T-cell (primary cell): ENCODE measurements around the gene CCNJL. TPM values are rescaled to one million over a fixed set of nuclear protein-coding genes. Genes with fewer than 3 reads are reported as not detected.

Experiments used
- ATAC-seq, 4 experiments: fragments of 200-7000 bp in 3 of 4; fragments of 150-1000 bp in 1 of 4; cut with Tn5 transposase; replicated peaks in 1 of 4; 1 replicate in 3 of 4; 2 replicates in 1 of 4; pipeline ENCODE4 v1.10.0; 2021; ENCODE audit warnings: moderate library complexity in 3 of 4, mild to moderate bottlenecking in 2 of 4, moderate number of reproducible peaks in 1 of 4
- CTCF ChIA-PET, 2 donors: fragments of 300-600 bp; sonication (Branson Sonifier 250); formaldehyde crosslinking; loops; one replicate each; lab custom pipeline; 2022; ENCODE audit warnings: antibody characterized with exemption in 2 of 2; lab: Charles Lee
- POLR2A ChIA-PET, 2 donors: fragments of 300-600 bp; sonication (Branson Sonifier 250); formaldehyde crosslinking; loops; one replicate each; lab custom pipeline; 2022; ENCODE audit warnings: antibody characterized with exemption in 2 of 2; lab: Charles Lee
- DNase-seq, 35 experiments: peaks; one replicate each; pipeline versions ENCODE4 v3.0.0 to v3.0.0-alpha.2; 2013 to 2023
- H3K27ac ChIP-seq: one replicate; pipeline ENCODE4 v1.5.1; 2013; ENCODE audit warnings: low read length
- H3K27me3 ChIP-seq, 2 experiments: replicated peaks in 1 of 2; 1 replicate in 1 of 2; 2 replicates in 1 of 2; pipeline versions ENCODE4 v1.6.1 to v1.7.0; 2013; ENCODE audit warnings: low read length in 1 of 2, mixed read lengths in 1 of 2; ENCODE audit not compliant: control insufficient read depth in 2 of 2, insufficient read depth in 2 of 2; ENCODE audit errors: extremely low read depth in 1 of 2
- H3K36me3 ChIP-seq, 2 donors: 1 replicate in 1 of 2; 2 replicates in 1 of 2; pipeline versions ENCODE4 v1.6.1 to v1.7.0; 2013; ENCODE audit warnings: low read length in 1 of 2; ENCODE audit not compliant: control insufficient read depth in 2 of 2, insufficient read depth in 1 of 2; ENCODE audit errors: extremely low read depth in 1 of 2
- H3K4me1 ChIP-seq, 2 experiments: 1 replicate in 1 of 2; 2 replicates in 1 of 2; pipeline versions ENCODE4 v1.6.1 to v1.7.0; 2013; ENCODE audit warnings: low read length in 2 of 2, mixed read lengths in 1 of 2; ENCODE audit not compliant: insufficient read depth in 2 of 2, control insufficient read depth in 1 of 2; ENCODE audit errors: extremely low read depth in 1 of 2
- H3K4me3 ChIP-seq, 2 donors: 1 replicate in 1 of 2; 2 replicates in 1 of 2; pipeline versions ENCODE4 v1.5.1 to v1.7.0; 2013; ENCODE audit warnings: mild to moderate bottlenecking in 2 of 2, low read length in 1 of 2, moderate library complexity in 1 of 2; ENCODE audit not compliant: control insufficient read depth in 1 of 2; ENCODE audit errors: extremely low read depth in 1 of 2
- H3K9me3 ChIP-seq: 2 replicates; pipeline ENCODE4 v1.7.0; 2013
- H3K27ac Mint-ChIP-seq, 2 donors: one replicate each; pipeline ENCODE4 v1.8.0; 2020 to 2021; ENCODE audit warnings: mild to moderate bottlenecking in 2 of 2, mixed read lengths in 2 of 2
- H3K27me3 Mint-ChIP-seq, 2 donors: one replicate each; pipeline ENCODE4 v1.8.0; 2021 to 2022; ENCODE audit warnings: mixed read lengths in 2 of 2
- H3K36me3 Mint-ChIP-seq: one replicate; pipeline ENCODE4 v1.8.0; 2021; ENCODE audit warnings: mixed read lengths
- H3K4me1 Mint-ChIP-seq, 3 donors: one replicate each; pipeline ENCODE4 v1.8.0; 2020 to 2022; ENCODE audit warnings: mixed read lengths in 3 of 3, mild to moderate bottlenecking in 1 of 3
- H3K4me3 Mint-ChIP-seq, 3 donors: one replicate each; pipeline ENCODE4 v1.8.0; 2020 to 2022; ENCODE audit warnings: mild to moderate bottlenecking in 3 of 3, mixed read lengths in 3 of 3, moderate library complexity in 3 of 3
- H3K9me3 Mint-ChIP-seq, 3 donors: one replicate each; pipeline ENCODE4 v1.8.0; 2020 to 2022; ENCODE audit warnings: mixed read lengths in 3 of 3
- WGBS: methylation state at CpG from one replicate; pipeline ENCODE4 v1.1.5; 2013; ENCODE audit warnings: missing lambda C conversion rate; ENCODE audit not compliant: insufficient coverage; 5-methylcytosine and 5-hydroxymethylcytosine counted together
- total RNA-seq, 35 experiments: library from RNA in 6 of 35; stranded (reverse) in 6 of 35; fragments of 120-200 nt in 1 of 35; gene quantifications; one replicate each; pipeline versions ENCODE4 v1.2.1 to v1.2.4 and lab custom pipeline; 2013 to 2026

CCNJL gene
- total RNA-seq, 5 donors from 2014 or later (not counting 1 experiment from before 2014, with no cell fraction given), result 0.33 to 0.41 (median 0.35) TPM; not detected in 2

DNA sequence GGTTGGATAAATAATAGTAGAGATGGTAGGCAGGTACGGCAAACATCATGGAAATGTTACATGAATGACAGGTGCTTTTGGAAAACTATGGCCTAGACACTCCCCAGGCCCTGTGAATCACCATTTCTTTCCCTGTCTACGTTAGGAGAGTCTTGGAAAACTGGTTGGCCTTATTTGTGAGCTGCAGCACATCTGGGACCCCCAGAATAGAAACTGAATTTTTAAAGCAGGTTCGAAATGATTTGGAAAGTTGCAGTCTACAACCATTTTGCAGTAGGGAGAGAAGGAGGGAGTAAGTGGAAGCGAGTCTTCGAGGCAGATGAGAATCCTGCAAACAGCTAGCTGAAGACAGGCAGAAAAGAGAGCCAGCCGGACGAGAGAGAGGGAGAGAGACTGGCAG, 45.0 kb upstream of the CCNJL start:
- Histone ChIP-seq H3K9me3 (no peaks in the 10 kb centered on the region), H3K4me1 (no peaks in the 10 kb centered on the region), H3K36me3 (no peaks in the 10 kb centered on the region), H3K4me3 (no peak overlapping the region), H3K27me3 (no peaks in the 10 kb centered on the region), H3K27ac (no peak overlapping the region)
- ATAC-seq (no peak), DNase-seq (no peak)
- Mint-ChIP-seq H3K4me1 (peaks cover 0 to 5% (median 0%) of the 10 kb centered on the region in 3 donors), H3K4me3 (no peak overlapping the region), H3K27me3 (peaks cover 7 to 10% of the 10 kb centered on the region in 2 donors), H3K36me3 (no peaks in the 10 kb centered on the region), H3K9me3 (no peaks in the 10 kb centered on the region), H3K27ac (no peak overlapping the region)
- ChIA-PET CTCF (no interaction called here), POLR2A (no interaction called here)
- WGBS, result 57% methylated on average over 6 of the region's 7 CpGs

DNA sequence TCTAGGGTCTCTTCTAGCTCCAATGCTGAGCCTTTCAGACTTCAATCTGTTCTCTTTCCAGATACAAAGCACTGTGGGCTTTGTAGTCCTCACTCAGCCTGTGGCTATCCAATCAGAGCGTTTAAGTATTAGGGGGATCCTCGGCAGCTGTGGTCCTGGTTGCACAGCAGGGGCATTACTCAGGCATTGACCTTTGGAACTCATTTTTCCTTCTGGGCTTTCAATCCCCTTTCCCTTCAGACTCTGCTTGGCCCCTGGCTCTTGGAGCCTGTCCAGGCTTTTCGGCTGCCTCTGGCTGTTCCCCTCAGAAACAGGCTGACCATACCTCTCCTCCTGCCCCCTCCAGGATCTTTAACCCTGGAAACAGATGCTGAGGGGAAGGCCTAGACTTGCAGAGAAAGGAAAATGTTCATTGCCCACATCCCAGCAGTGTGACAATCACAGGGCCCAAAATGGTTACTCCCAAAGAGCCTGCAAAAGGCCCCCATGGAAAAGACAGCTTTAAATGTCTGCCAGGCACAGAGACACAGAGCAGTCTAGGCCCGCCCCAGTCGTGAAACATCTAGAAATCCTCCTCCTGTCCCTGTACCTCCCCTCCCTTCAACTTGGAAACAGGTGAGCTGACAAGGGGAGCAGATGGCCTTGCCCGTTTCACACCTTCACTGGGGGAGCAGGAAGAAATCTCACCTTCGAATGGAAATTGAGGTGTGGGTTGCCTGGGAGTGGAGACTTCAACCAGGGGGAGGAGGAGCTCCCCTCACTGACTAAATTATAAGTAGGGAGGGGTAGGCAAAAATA, 44.4 kb upstream of the CCNJL start:
- H3K36me3 ChIP-seq, result no peaks in the 10 kb centered on the region
- ATAC-seq, result no peak
- H3K4me1 Mint-ChIP-seq, result peaks cover 0 to 5% (median 0%) of the 10 kb centered on the region in 3 donors
- WGBS, result 96% methylated on average over 3 of the region's 7 CpGs
- no peaks in the 10 kb centered on the region for H3K4me1 ChIP-seq
- DNase-seq, result no peak
- no peaks in the 10 kb centered on the region for H3K9me3 ChIP-seq
- no peaks in the 10 kb centered on the region for H3K27me3 ChIP-seq
- no peak overlapping the region for H3K27ac ChIP-seq
- no peaks in the 10 kb centered on the region for H3K9me3 Mint-ChIP-seq
- no peak overlapping the region for H3K4me3 ChIP-seq
- H3K36me3 Mint-ChIP-seq, result no peaks in the 10 kb centered on the region
- no peak overlapping the region for H3K27ac Mint-ChIP-seq
- no peak overlapping the region for H3K4me3 Mint-ChIP-seq
- H3K27me3 Mint-ChIP-seq, result peaks cover 7 to 10% of the 10 kb centered on the region in 2 donors
- ChIA-PET POLR2A (no interaction called here), CTCF (no interaction called here)

DNA sequence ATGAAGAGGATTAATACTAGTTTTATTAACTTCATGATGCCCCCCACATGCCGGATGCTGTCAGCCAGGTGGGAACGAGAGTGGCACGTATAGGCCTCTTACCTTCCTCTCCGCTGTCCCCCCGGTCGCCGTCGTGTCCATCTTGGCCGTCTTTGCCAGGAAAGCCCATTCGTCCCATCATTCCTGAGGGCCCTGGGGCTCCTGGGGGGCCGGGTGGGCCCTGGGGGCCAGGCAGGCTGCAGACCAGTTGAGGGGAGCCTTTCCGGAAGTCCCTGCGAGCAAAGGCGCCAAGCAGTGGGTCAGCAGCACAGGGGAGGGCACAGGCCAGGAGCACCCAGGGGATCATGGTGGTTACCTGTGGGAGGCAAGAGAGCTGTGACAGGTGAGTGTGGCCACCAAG, 42.3 kb upstream of the CCNJL start:
- H3K36me3 ChIP-seq, result no peaks in the 10 kb centered on the region
- ChIA-PET CTCF (no interaction called here), POLR2A (no interaction called here)
- no peaks in the 10 kb centered on the region for H3K9me3 ChIP-seq
- no peaks in the 10 kb centered on the region for H3K27me3 ChIP-seq
- Mint-ChIP-seq H3K27ac (no peak overlapping the region), H3K36me3 (no peaks in the 10 kb centered on the region), H3K27me3 (peaks cover 0 to 7% of the 10 kb centered on the region in 2 donors), H3K4me1 (no peaks in the 10 kb centered on the region), H3K4me3 (no peak overlapping the region), H3K9me3 (no peaks in the 10 kb centered on the region)
- WGBS, result 89% methylated on average over 14 of the region's 14 CpGs
- no peak for DNase-seq
- no peaks in the 10 kb centered on the region for H3K4me1 ChIP-seq
- no peak for ATAC-seq
- H3K27ac ChIP-seq, result no peak overlapping the region
- no peak overlapping the region for H3K4me3 ChIP-seq

DNA sequence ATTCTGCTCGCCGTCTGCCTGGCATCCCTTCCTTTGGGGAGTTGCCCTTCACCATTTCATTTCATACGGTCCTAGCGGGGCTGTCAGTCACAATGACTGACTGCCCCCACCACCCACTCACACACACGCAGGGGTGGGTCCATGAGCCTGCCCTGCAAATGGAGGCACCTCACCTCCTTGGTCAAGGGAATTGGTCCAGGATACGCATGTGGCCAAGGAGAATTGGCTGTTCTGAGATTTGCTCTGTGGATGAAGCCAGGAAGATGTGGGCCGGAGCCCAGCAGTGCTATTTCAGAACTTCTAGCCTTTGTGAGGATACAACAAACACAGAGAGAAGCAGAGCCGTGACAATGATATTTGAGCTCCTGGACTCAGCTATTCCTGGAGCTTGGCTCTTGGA, 41.0 kb upstream of the CCNJL start:
- no peak overlapping the region for H3K27ac ChIP-seq
- ChIA-PET CTCF (interaction anchor here in 1 of 2 donors (0.7 kb wide), 1 partner anchor 20 kb away, joined by 6 read pairs; no protein-coding TSS in a partner anchor), POLR2A (no interaction called here)
- H3K27me3 Mint-ChIP-seq, result peaks cover 0 to 7% of the 10 kb centered on the region in 2 donors
- no peaks in the 10 kb centered on the region for H3K36me3 ChIP-seq
- no peak overlapping the region for H3K4me3 ChIP-seq
- no peak overlapping the region for H3K4me3 Mint-ChIP-seq
- H3K36me3 Mint-ChIP-seq, result no peaks in the 10 kb centered on the region
- ATAC-seq (no peak), DNase-seq (no peak)
- 90% methylated on average over 7 of the region's 8 CpGs for WGBS
- H3K4me1 Mint-ChIP-seq, result no peaks in the 10 kb centered on the region
- H3K9me3 Mint-ChIP-seq, result no peaks in the 10 kb centered on the region
- H3K27me3 ChIP-seq, result peaks cover 0 to 4% of the 10 kb centered on the region in 2 experiments
- no peaks in the 10 kb centered on the region for H3K4me1 ChIP-seq
- no peaks in the 10 kb centered on the region for H3K9me3 ChIP-seq
- no peak overlapping the region for H3K27ac Mint-ChIP-seq

DNA sequence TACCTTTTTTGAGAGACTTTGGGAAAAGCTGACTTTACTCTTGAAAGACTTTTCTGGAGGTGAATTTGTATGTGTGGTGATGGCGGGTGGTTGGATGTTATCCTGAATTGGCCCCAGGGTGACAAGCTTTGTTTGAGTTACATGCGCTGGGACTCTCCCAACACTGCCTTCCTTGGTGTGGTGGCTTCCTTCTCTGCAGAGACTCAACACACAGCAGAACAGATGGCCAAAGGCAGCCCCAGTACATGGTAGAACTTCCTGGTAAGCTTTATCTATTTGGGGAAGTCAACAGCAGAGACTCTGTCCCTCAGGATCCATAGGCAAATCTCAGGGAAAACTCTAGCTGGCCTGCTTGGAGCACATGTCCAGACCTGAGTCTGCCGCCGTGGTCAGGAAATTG, 39.9 kb upstream of the CCNJL start:
- no CpG with 5 or more reads among the region's 4 CpGs for WGBS
- Histone ChIP-seq H3K27ac (no peak overlapping the region), H3K4me1 (no peaks in the 10 kb centered on the region), H3K27me3 (peaks cover 0 to 4% of the 10 kb centered on the region in 2 experiments), H3K9me3 (no peaks in the 10 kb centered on the region), H3K4me3 (no peak overlapping the region), H3K36me3 (no peaks in the 10 kb centered on the region)
- POLR2A ChIA-PET, result interaction anchor here in 1 of 2 donors (0.5 kb wide), 1 partner anchor 271 kb away, joined by 4 read pairs; no protein-coding TSS in a partner anchor
- Mint-ChIP-seq H3K36me3 (no peaks in the 10 kb centered on the region), H3K27me3 (peaks cover 0 to 7% of the 10 kb centered on the region in 2 donors), H3K4me1 (no peaks in the 10 kb centered on the region), H3K4me3 (no peak overlapping the region), H3K27ac (no peak overlapping the region), H3K9me3 (no peaks in the 10 kb centered on the region)
- no peak for ATAC-seq
- CTCF ChIA-PET, result interaction anchor here in 1 of 2 donors (0.7 to 1.3 kb wide), 3 partner anchors 9 to 153 kb away, joined by 3 to 10 read pairs (median 4); no protein-coding TSS in a partner anchor
- DNase-seq, result no peak

DNA sequence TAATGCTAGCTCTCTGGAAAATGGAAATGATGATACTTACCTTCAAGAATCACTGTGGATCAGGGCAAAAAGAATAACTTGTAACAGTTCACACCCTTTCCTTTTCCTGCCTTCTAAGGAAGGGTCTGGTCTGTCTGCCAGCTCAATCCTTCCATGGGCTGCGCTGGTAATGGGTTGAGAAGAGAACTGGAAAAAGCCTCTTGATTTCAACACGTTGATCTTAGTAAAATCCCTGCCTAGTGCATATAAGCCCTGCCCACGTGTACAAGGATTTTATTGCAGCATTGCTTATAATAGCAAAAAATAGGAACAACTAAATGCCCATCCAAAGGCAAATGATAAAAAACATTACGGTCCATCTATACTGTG, 37.6 kb upstream of the CCNJL start:
- ChIA-PET POLR2A (interaction anchor here in 1 of 2 donors (1.3 kb wide), 1 partner anchor 328 kb away, joined by 3 read pairs; no protein-coding TSS in a partner anchor), CTCF (interaction anchor here in 1 of 2 donors (0.8 kb wide), 1 partner anchor 73 kb away, joined by 3 read pairs; no protein-coding TSS in a partner anchor)
- Histone ChIP-seq H3K4me3 (no peak overlapping the region), H3K27ac (no peak overlapping the region), H3K36me3 (no peaks in the 10 kb centered on the region), H3K4me1 (peaks cover 0 to 5% of the 10 kb centered on the region in 2 experiments), H3K9me3 (no peaks in the 10 kb centered on the region), H3K27me3 (peaks cover 0 to 13% of the 10 kb centered on the region in 2 experiments)
- Mint-ChIP-seq H3K27ac (no peak overlapping the region), H3K4me1 (peaks cover 0 to 4% (median 2%) of the 10 kb centered on the region in 3 donors), H3K4me3 (no peak overlapping the region), H3K36me3 (no peaks in the 10 kb centered on the region), H3K27me3 (peaks cover 0 to 4% of the 10 kb centered on the region in 2 donors), H3K9me3 (no peaks in the 10 kb centered on the region)
- ATAC-seq (no peak), DNase-seq (no peak)
- 60% methylated on average over 1 of the region's 4 CpGs for WGBS
